ENCODE data around the gene PPP1R9B.

Gene PPP1R9B

GRCh38 chr17:50190603-50191358 lies 40.3 kb upstream of the PPP1R9B start:
- Mint-ChIP-seq H3K4me3 (no peak overlapping the region), H3K36me3 (ENCODE audit: low read depth) (no peaks in the 10 kb centered on the region), H3K27ac (no peak overlapping the region), H3K27me3 (no peaks in the 10 kb centered on the region), H3K4me1 (ENCODE audit: low read depth) (peaks cover 9% of the 10 kb centered on the region), H3K9me3 (no peaks in the 10 kb centered on the region)

DNA sequence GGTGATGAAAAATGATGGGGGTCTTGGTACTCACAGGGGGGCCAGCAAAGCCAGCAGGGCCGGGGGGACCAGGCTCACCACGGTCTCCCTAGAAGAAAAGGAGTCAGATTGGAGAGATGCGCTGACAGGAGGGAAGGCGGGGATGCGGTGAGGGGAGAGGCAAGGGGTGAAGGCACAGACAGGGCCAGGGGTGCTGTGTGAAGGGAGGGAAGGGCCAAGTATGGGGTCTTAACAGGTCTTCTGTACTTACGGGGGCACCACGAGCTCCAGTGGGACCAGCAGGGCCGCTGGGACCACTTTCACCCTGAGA lies 39.8 kb upstream of the PPP1R9B start:
- peaks cover 9% of the 10 kb centered on the region for H3K4me1 Mint-ChIP-seq (ENCODE audit: low read depth)
- H3K4me3 Mint-ChIP-seq = no peak overlapping the region
- H3K27me3 Mint-ChIP-seq = no peaks in the 10 kb centered on the region
- H3K36me3 Mint-ChIP-seq (ENCODE audit: low read depth) = no peaks in the 10 kb centered on the region
- H3K27ac Mint-ChIP-seq = no peak overlapping the region
- no peaks in the 10 kb centered on the region for H3K9me3 Mint-ChIP-seq

- no peak overlapping the region for H3K4me3 Mint-ChIP-seq
- no peak overlapping the region for H3K27ac Mint-ChIP-seq
- H3K36me3 Mint-ChIP-seq (ENCODE audit: low read depth) = no peaks in the 10 kb centered on the region
- no peaks in the 10 kb centered on the region for H3K27me3 Mint-ChIP-seq
- no peaks in the 10 kb centered on the region for H3K9me3 Mint-ChIP-seq
- H3K4me1 Mint-ChIP-seq (ENCODE audit: low read depth) = peaks cover 12% of the 10 kb centered on the region
Observed at GRCh38 chr17:50189550-50190292, 39.2 kb upstream of the PPP1R9B start.

GRCh38 chr17:50188921-50189549 lies 38.6 kb upstream of the PPP1R9B start:
- Mint-ChIP-seq H3K36me3 (ENCODE audit: low read depth) (no peaks in the 10 kb centered on the region), H3K9me3 (no peaks in the 10 kb centered on the region), H3K4me1 (ENCODE audit: low read depth) (peaks cover 17% of the 10 kb centered on the region), H3K27me3 (no peaks in the 10 kb centered on the region), H3K4me3 (no peak overlapping the region), H3K27ac (no peak overlapping the region)

- no peak overlapping the region for H3K4me3 Mint-ChIP-seq
- no peak overlapping the region for H3K27ac Mint-ChIP-seq
Observed at GRCh38 chr17:50188531-50188920, 38.0 kb upstream of the PPP1R9B start.

DNA sequence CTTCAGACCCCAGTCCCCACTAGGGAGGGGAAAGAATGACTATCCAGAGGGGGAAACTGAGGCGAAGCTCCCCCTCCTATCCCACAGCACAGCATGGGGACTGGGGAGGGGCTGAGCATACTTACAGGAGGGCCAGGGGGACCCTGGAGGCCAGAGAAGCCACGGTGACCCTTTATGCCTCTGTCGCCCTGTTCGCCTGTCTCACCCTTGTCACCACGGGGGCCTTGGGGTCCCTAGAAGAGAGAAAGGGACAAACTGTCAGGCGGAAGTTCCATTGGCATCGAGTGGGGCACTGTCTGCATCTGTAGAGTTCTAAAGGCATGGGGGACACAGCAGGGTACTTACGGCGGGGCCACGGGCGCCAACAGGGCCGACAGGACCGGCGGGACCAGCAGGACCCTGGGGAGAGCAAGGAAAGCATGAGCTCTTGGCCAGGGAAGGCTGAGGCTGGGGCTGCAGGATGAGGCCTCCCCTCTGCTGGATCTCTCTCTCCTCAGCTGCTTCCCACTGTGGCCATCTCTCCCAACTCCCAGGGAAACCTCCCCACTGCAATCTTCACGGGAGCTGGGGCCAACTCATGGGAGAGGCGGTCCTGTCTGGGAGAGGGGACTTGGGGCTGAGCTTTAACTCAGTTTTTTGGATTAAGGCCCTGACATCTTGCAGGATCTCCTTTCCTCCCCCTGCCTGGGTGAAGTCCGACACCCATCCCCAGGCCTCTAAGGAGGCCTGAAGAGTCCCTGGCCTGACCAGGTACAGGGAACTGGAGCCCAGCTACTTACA lies 37.5 kb upstream of the PPP1R9B start:
- Mint-ChIP-seq H3K36me3 (ENCODE audit: low read depth) (no peaks in the 10 kb centered on the region), H3K4me1 (ENCODE audit: low read depth) (peaks cover 20% of the 10 kb centered on the region), H3K27ac (no peak overlapping the region), H3K4me3 (no peak overlapping the region), H3K9me3 (no peaks in the 10 kb centered on the region), H3K27me3 (no peaks in the 10 kb centered on the region)

More at GRCh38 chr17:50188531-50188920, 38.0 kb upstream of the PPP1R9B start:
- Mint-ChIP-seq H3K4me1 (ENCODE audit: low read depth) (peaks cover 22% of the 10 kb centered on the region), H3K9me3 (no peaks in the 10 kb centered on the region), H3K36me3 (ENCODE audit: low read depth) (no peaks in the 10 kb centered on the region), H3K27me3 (no peaks in the 10 kb centered on the region)

DNA sequence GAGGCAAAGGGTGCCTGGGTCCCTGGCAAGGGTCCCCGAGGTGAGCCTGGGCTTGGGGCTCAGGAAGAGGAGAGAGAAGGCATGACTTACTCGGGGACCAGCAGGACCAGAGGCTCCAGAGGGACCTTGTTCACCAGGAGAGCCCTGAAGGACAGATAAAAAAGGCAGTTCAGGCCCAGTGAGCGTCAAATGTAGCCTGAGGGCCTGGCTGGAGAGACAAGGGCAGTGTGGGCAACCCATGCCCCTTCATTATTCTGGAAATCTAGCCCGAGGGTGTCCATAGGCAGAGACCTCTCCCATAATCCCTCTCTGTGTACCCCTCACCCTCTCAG lies 36.9 kb upstream of the PPP1R9B start:
- no peaks in the 10 kb centered on the region for H3K27me3 Mint-ChIP-seq
- H3K27ac Mint-ChIP-seq = no peak overlapping the region
- no peaks in the 10 kb centered on the region for H3K9me3 Mint-ChIP-seq
- no peak overlapping the region for H3K4me3 Mint-ChIP-seq
- H3K4me1 Mint-ChIP-seq (ENCODE audit: low read depth) = peaks cover 15% of the 10 kb centered on the region
- no peaks in the 10 kb centered on the region for H3K36me3 Mint-ChIP-seq (ENCODE audit: low read depth)

DNA sequence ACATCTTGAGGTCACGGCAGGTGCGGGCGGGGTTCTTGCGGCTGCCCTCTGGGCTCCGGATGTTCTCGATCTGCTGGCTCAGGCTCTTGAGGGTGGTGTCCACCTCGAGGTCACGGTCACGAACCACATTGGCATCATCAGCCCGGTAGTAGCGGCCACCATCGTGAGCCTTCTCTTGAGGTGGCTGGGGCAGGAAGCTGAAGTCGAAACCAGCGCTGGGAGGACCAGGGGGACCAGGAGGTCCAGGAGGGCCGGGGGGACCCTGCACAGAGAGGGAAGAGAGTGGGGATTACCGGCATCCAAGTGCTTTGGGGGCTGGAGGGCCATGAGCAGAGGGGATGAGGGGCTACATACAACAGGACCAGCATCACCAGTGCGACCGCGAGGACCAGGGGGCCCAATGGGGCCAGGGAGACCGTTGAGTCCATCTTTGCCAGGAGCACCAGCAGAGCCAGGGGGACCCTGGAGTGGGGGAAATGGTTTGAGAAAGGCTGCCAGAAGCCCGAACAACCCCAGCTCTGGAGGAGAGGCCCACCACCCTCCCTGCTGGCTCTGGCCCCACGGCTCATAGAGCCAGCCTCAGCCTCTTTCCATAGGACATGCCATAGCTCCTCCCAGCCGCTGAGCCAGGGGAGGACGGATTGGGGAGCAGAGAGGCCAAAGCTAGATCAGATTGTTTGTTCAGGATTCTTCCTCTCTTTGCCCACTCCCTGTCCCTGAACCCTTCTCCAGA lies 36.4 kb upstream of the PPP1R9B start:
- no peak overlapping the region for H3K4me3 Mint-ChIP-seq
- no peaks in the 10 kb centered on the region for H3K27me3 Mint-ChIP-seq
- H3K36me3 Mint-ChIP-seq (ENCODE audit: low read depth) = no peaks in the 10 kb centered on the region
- H3K4me1 Mint-ChIP-seq (ENCODE audit: low read depth) = peaks cover 15% of the 10 kb centered on the region
- H3K27ac Mint-ChIP-seq = no peak overlapping the region
- H3K9me3 Mint-ChIP-seq = no peaks in the 10 kb centered on the region

DNA sequence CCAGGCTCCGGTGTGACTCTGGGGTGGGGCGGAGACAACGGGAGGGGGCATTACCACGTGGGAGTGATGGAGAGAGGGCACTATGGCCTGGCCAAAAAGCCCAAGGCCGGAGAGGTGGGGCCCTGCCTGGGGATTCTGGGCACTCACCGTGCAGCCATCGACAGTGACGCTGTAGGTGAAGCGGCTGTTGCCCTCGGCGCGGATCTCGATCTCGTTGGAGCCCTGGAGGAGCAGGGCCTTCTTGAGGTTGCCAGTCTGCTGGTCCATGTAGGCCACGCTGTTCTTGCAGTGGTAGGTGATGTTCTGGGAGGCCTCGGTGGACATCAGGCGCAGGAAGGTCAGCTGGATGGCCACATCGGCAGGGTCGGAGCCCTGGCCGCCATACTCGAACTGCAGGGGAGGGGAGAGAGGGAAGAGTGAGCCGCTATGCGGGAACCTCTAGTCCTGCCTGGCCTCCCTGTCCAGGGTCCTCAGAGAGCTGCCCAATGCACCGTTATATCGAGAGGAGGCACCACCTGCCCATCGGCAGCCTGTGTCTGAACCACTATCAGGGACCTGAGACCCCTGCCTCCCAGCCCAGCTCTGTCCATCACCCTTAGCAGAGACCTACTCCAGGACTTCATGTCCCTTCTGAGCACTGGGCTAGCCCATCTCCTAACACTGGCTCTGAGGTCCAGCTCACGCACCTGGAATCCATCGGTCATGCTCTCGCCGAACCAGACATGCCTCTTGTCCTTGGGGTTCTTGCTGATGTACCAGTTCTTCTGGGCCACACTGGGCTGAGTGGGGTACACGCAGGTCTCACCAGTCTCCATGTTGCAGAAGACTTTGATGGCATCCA lies 35.4 kb upstream of the PPP1R9B start:
- Mint-ChIP-seq H3K36me3 (ENCODE audit: low read depth) (no peaks in the 10 kb centered on the region), H3K4me1 (ENCODE audit: low read depth) (peaks cover 15% of the 10 kb centered on the region), H3K4me3 (no peak overlapping the region), H3K9me3 (no peaks in the 10 kb centered on the region), H3K27ac (no peak overlapping the region), H3K27me3 (no peaks in the 10 kb centered on the region)

DNA sequence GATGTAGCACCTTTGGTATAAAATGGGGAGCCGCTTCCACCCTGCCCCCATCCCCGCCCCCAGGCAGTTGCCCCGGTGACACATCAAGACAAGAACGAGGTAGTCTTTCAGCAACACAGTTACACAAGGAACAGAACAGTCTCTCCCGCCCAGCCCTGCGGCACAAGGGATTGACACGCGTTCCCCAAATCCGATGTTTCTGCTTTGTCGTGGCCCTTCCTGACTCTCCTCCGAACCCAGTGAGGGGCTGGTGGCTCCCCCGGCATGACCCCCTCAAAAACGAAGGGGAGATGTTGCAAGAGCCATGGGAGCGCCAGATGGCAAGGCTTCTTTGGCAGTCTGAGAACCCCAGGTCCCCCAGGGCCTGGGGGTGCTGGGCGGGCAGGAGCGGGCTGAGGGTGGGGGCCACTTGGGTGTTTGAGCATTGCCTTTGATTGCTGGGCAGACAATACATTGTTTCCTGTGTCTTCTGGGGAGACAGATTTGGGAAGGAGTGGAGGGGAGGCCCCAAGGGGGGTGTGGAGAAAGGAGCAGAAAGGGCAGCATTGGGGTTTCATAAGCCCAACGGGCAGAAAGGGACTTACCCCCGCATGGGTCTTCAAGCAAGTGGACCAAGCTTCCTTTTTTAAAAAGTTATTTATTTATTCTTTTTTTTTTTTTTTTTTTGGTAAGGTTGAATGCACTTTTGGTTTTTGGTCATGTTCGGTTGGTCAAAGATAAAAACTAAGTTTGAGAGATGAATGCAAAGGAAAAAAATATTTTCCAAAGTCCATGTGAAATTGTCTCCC lies 34.3 kb upstream of the PPP1R9B start:
- H3K4me1 Mint-ChIP-seq (ENCODE audit: low read depth) = peaks cover 15% of the 10 kb centered on the region
- H3K27me3 Mint-ChIP-seq = no peaks in the 10 kb centered on the region
- no peak overlapping the region for H3K27ac Mint-ChIP-seq
- no peaks in the 10 kb centered on the region for H3K9me3 Mint-ChIP-seq
- no peaks in the 10 kb centered on the region for H3K36me3 Mint-ChIP-seq (ENCODE audit: low read depth)
- no peak overlapping the region for H3K4me3 Mint-ChIP-seq

DNA sequence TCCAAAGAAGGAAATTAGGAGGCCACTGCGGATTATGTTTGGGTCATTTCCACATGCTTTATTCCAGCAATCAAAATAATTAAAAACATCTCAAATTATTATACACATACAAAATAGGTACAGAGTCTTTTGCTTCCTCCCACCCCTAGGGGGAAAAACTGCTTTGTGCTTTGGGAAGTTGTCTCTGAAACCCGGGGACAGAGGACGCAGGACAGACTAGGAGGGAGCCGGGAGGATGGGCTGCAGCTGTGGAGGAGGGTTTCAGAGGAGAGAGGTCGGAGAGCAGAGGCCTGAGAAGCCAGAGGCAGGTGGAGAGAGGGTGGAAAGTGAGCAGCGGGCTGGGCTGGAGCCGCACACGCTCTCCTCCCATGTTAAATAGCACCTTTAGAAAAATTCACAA lies 33.6 kb upstream of the PPP1R9B start:
- Mint-ChIP-seq H3K9me3 (no peaks in the 10 kb centered on the region), H3K4me1 (ENCODE audit: low read depth) (peaks cover 15% of the 10 kb centered on the region), H3K36me3 (ENCODE audit: low read depth) (no peaks in the 10 kb centered on the region), H3K4me3 (peak overlapping the region; percentile 30), H3K27me3 (no peaks in the 10 kb centered on the region), H3K27ac (no peak overlapping the region)

DNA sequence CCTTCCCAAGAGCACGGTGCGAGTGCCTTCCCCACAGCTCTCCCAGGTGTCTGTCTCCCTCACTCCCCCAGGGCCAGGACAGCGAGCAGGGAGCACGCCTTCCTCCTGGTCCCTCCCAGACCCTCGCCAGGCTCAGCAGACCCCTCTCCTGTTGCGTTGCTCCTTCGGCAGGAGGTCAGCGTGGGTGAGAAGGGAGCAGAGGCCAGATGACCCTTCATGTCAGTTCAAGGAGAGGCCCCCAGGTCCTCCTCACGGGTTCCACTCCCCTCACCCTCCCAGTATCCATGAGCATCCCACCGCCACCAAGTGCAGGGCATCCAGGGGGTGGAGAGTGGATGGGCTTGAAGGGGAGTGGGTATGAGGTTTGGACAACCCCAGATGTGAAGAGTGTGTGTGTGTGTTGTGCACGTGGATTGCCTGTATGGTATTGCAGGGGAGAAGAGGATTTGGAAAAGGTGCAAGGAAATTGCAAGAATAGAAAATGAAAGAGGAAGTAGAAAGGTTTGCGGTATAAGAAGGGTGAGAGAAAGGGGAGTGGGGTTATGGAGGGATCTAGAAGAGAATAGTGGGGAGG lies 33.0 kb upstream of the PPP1R9B start:
- Mint-ChIP-seq H3K36me3 (ENCODE audit: low read depth) (no peaks in the 10 kb centered on the region), H3K9me3 (no peaks in the 10 kb centered on the region), H3K4me1 (ENCODE audit: low read depth) (peaks cover 15% of the 10 kb centered on the region), H3K4me3 (peak overlapping the region; percentile 30), H3K27ac (peak overlapping the region; percentile 54), H3K27me3 (no peaks in the 10 kb centered on the region)

GRCh38 chr17:50182783-50183420 lies 32.4 kb upstream of the PPP1R9B start:
- H3K4me1 Mint-ChIP-seq (ENCODE audit: low read depth) = peaks cover 21% of the 10 kb centered on the region
- H3K27me3 Mint-ChIP-seq = no peaks in the 10 kb centered on the region
- no peak overlapping the region for H3K27ac Mint-ChIP-seq
- no peaks in the 10 kb centered on the region for H3K9me3 Mint-ChIP-seq
- no peaks in the 10 kb centered on the region for H3K36me3 Mint-ChIP-seq (ENCODE audit: low read depth)
- no peak overlapping the region for H3K4me3 Mint-ChIP-seq
